HG03159 (cell line): Measurements from ENCODE around the gene EXOSC3.
"Not testable (repeated sequence)": the region's sequence is repeated elsewhere in the genome, so short reads cannot be mapped to it uniquely, and the experiment has no call there.

ENCODE experiments used
- ATAC-seq: cut with Tn5 transposase; IDR thresholded peaks from one replicate; pipeline ENCODE4 v1.9.1; 2021; ENCODE audit warnings: mild to moderate bottlenecking, moderate library complexity; ENCODE audit not compliant: unreplicated experiment

Gene EXOSC3

DNA sequence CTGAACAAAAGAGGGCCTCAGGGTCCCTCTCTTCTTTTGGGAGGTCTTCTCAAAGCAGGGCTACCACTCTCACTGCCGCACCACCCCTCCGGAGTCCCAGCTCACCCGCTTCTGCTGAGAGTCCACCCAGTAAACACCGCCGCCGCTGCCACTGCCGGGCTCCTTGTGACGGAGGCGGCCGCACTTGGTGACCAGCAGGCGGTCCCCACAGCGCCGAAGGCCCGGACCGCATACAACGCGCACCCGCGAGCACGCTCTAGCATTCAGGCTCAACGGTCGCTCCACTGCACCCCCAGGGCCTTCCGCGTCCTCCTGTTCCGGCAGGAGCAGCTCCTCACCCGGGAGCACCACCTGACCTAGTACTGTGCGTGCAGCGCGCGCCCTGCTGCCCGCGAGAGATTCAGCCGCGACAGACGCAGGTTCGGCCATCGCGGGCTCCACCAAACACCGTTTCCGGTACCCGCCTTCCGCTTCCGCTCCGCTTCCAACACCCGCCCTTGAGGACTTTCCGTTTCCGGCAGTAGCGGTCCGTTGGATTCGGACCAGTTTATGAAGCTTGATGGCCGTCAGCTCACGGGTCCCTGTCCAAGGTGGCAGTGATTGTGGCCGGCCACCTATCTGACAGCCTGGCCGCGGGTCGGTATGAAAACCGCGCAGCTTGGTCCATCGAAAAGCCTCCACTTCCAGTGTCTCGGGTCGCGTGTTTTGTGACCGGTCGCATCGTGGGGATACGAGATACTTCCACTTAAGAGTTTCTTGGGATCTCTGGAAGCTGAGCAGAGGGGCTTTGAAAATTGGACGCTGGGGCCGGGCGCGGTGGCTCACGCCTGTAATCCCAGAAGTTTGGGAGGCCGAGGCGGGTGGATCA lies at the start of gene EXOSC3:
Gene EXOSC3, minus strand, starts transcription at position 449 of the 868 bp plus-strand sequence. Its CDS starts 20 bp downstream, at position 429.
- ATAC-seq, result peak; percentile 94

DNA sequence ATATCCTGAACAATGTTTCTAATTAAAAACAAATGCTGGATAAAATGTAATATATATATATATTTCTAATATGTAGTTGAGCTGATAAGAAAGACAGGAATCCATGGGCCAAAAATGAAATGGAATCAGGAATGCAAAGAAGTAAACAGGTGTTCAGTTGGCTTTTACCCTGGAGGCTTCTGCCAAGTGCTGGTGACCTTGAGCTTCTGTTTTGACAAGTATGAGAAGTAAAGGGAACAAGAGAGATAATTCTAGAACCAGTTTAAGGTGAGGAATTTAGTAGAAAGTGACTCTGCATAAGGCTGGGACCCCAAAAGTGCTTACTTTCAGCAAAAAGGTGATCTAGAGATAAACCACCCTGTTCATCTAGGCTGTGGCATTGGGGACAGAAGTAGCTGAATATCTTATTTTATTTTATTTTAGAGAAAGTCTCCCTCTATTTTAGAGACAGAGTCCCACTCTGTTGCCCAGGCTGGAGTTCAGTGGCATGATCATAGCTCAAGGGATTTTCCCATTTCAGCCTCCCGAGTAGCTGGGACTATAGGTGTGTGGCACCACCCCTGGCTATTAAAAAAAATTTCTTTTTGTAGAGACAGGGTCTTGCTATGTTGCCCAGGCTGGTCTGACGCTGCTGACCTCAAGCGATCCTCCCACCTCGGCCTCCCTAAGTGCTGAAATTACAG lies 42.8 kb upstream of the EXOSC3 start:
- ATAC-seq, result no peak

DNA sequence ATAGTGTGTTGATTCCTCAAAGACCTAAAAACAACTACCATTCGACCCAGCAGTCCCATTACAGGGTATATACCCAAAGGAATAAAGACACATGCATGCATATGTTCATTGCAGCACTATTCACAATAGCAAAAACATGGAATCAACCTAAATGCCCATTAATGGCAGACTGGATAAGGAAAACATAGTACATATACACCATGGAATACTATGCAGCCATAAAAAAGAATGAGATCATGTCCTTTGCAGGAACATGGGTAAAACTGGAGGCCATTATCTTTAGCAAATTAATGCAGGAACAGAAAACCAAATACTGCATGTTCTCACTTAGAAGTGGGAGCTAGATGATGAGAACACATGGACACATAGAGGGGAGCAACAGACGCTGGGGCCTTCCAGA lies 40.3 kb upstream of the EXOSC3 start:
- ATAC-seq, result not testable (repeated sequence)

DNA sequence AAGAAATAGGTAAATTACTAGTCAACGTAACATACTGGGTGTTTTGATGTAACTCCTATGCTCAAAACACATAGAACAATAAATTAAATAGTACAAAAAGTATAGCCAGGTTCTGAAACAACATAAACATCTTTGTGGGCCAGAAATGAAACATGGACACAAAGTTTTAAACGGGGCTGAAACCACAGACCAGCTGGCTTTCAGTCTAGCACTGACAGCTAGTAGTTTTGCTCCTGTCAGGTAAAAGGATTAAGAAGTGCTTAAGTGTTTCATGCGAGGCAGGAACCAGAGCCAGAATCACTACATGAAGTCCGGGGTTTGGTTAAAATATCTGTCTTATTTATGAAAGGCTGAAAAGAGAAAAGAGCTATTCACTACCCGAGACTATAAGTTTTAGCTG lies 35.3 kb upstream of the EXOSC3 start:
- ATAC-seq, result no peak

DNA sequence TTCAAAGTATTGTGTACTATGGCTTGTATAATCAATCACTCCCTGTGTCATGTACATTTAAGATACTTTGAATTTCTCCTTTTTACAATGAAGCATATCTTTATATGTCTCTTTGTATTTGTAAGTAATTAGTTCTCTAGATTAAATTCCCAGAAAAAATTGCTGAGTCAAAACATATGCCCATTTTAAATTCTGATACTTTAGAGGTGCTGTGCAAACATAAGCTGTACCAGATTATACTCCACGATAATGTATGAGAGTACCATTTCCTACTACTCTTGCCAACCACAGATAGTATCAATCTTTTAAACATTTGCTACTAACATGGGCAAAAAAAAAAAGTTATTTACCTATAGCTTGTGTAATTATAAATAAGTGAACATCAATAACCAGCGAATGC lies 34.0 kb upstream of the EXOSC3 start:
- no peak for ATAC-seq

DNA sequence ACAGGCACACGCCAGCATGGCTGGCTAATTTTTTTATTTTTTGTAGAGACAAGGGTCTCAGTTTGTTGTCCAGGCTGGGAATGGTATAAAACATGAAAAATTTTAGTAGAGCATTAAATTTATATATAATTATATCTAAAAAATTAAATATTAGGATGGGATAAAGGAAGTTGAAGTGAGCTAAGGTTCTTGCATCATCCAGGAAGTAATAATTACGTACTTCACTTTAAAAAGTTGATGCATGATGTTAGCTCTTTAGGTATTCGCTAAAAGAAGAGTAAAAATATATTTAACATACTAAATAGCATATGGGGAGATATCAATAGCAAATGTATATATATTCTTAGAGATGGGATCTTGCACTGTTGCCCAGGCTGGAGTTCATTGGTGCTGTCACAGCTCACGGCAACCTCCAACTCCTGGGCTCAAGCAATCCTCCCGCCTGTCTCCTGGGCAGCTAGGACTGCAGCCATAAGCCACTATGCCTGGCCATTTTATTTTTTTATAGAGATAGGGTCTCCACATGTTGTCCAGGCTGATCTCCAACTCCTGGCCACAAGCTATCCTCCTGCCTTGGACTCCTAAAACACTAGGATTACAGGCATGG lies 28.0 kb upstream of the EXOSC3 start:
- ATAC-seq, result no peak

DNA sequence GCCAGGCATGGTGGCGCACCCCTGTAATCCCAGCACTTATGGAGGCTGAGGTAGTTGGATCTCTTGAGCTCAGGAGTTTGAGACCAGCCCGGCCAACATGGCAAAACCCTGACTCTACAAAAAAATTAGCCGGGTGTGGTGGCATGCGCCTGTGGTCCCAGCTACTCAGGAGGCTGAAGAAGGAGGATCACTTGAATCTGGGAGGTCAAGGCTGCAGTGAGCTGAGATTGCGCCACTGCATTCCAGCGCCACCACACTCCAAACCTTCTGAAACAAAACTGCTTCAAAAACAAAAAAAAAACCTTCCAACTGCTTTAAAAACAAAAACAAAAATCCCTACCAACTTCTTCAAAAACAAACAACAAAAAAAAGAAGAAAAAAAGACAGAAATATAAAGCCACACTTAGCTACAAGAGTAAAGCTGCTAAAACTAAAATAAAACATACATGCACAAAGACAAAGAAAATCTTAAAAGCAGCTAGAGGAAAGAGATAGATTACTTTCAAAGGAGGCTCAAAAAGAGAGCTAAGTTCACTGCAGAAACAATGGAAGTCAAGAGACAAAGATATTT lies 27.1 kb upstream of the EXOSC3 start:
- no peak for ATAC-seq

DNA sequence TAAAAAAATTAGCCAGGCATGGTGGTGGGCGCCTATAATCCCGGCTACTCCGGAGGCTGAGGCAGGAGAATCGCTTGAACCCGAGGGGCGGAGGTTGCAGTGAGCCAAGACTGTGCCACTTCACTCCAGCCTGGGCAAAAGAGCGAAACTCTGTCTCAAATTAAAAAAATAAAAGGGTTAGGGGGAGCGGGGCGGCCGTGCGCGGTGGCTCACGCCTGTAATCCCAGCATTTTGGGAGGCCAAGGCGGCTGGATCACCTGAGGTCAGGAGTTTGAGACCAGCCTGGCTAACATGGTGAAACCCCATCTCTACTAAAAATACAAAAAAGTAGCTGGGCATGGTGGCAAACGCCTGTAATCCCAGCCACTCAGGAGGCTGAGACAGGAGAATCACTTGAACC lies 24.8 kb upstream of the EXOSC3 start:
- not testable (repeated sequence) for ATAC-seq

DNA sequence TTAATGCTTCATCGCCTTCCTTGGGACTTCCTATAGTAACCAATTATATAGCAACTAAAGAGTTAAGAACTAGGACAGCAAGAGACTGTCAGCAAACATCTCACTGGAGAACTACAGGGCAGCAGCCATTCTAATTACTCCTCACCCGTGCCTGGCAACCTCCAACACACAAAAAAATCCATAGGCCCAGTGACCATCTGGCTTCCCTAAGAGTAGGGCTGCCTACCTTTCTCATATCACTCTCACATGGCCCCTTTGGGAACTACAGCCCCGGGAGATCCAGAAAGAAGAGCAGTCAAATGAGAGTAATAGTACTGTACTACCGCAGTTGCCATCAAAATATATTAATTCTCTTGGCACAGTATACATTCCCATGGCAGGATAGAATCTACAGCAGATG lies 21.4 kb upstream of the EXOSC3 start:
- no peak for ATAC-seq

DNA sequence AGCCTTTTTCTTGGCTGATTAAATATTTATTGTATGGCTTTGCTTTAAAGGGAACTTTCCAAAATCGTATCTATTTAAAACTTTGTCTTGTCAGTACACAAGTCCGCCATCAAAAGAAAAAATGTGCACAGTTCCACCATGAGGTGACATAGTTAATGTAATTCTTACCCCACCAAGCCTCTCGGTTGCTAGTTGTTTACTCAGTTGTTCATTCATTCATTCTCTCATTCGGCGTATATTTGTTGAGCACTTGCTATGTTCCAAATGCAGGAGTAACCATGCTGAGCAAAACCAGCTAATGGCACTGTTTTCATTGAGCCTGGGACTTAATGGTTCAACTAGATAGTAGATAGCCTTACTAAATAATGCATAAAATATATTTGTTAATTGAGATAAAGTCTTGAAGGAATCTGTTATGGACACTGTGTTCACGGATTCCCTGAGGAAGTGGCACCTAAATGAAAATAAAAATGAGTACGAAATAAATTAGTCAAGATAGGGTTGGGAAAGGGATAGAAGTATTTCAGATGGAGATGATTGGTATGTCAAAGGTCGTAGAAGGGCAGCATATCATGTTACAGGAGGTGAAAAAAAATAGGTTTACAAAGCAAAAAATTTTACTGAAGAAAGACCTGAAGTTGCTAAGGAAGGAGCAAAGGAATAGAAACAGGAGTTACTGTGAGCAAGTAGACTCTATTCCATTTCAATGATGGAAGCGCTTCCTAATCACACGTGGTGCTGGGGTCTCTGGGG lies 17.3 kb upstream of the EXOSC3 start:
- ATAC-seq, result no peak

DNA sequence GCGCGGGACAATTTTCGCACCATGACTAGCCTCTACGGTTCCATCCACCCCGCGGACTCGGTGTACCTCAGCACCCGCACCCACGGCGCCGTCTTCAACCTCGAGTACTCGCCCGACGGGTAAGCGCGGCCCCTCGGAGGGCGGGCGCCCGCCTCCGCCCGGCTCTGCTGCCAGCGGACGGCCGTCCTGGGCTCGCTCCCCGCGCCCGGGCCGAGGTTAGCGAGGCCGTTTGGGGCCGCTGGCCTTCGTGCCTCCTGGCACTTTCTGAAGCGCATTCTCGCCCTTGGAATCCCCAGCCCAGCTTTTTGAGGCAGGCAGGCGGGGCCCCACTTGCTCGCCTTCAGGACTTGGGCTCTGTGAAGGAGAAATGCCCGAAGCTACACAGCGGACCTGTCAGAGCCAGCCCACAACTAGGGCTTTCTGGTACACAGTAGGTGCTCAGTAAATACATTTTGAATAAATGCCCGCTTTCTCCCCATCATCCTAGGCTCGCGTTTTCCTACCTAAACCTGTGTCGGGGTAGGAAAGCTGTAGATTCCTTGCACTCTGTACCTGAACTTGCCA lies 16.5 kb upstream of the EXOSC3 start:
- ATAC-seq, result peak; percentile 40

DNA sequence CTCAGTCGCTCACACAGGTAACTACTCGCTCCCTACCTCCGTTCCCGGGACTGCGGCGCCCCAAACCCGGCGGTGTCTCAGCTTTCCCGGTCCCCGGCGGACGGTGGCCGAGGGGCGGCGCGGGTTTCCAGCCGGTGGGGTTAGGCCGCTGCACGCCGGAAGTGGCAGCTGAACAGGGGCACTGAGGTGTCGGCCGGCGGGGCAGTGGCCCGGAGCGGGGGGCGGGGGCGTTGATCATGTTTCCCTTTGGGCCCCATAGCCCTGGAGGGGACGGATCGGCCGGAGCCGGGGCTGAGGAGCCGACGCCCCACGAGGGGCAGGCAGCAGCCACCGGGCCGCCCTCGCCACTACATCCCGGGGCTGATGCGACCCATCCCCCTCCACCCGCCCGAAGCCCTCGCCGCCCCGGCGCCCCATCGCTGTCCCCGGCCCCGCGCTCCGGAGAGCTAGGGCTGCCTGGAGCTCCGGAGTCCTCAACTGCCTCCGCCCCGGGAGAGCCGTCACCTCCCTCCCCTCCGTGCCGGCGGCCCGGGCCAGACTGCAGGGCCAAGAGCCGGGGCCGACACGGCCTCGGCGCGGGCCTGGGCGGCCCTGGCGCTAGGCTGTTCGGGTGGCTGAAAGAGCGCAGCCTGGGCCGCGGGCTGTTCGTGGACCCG lies 15.9 kb upstream of the EXOSC3 start, which contains the start of gene DCAF10:
Gene DCAF10, plus strand, starts transcription at position 167 of the 656 bp plus-strand sequence. Its CDS starts 70 bp downstream, at position 237.
- ATAC-seq, result peak; percentile 67

DNA sequence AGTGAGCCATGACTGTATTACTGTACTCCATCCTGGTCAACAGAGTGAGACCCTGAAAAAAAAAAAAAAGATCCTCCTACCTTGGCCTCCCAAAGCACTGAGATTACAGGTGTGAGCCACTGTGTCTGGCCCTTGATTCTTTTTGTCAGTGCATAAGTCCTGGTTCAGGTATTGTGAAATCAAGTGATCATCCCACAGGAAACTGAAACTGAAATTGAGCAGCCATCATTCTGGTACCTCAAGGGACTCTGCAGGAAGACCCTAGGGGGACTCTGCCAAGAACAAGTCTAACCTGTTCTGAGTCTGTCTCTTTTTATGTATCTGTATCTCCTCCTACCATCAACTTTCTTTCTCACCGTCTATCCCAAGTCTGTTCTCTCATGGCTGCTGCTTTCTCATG lies 13.8 kb upstream of the EXOSC3 start:
- no peak for ATAC-seq

DNA sequence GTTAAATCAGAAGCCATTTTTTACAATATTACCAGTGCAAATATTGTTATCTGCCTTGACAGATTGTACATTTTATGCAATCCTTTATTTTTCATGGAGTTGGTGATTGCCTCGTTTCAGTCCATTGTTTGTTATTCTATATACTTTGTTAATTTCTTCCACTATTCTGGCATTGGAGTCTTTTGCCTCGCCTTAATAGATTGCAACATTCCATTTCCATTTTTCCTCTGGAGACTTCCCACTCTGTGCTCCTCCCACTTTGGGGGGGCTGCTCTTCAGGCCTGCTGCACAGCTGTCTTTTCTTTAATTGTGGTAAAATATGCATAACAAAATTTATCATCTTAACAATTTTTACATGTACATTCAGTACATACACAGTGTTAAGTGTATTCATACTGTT lies 11.4 kb upstream of the EXOSC3 start:
- no peak for ATAC-seq

DNA sequence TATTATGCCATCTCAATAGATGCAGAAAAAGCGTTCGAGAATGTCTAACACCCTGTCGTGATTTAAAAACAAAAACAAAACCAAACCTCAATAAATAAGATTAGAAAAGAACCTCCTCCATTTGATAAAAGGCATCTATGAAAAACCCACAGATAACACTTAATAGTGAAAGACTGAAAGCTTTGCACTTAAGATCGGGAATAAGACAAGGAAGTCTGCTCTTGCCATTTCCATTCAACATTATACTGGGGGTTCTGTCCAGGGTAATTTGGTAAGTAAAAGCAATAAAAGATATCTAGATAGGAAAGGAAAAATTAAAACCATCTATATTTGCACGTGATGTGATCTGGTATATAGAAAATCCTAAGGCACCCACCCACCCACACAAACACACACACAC lies 7.3 kb upstream of the EXOSC3 start:
- no peak for ATAC-seq

DNA sequence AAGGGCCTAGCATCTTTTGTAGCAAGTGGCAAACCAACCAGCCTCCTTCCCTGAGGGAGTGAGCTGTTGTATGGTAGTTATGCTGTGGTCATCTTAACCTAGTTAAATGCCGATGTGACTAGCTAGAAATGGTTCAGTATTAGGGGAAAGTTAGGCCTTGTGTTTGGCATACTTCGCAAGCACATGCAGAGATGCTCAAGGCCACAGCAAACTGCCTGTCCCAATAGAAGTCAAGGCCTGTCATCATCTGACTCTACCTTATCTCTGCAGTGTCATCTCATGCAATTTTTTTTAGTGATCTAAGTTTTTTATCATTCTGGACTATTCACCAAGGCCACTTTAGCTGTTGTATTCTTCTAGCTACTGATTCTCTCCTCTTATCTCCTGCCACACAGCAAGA lies 5.2 kb upstream of the EXOSC3 start:
- no peak for ATAC-seq

DNA sequence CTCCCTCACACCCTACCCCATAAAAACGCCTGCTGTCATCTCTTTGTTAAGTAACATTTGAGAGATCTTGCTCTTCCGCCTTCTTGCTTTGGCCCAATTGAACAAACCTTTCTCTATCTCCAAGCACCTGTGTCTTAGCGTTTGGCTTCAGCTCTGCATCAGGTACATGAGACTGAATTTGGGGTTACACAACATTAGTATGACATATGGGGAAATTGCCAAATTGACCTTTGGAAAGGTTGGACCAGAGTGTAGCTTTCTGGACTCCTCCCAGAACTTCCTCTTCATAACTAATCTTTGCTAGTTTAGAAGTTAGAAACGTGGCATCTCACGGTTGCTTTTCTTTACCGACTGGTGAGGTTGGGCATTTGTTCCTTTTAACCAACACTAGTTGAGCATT lies 3.5 kb upstream of the EXOSC3 start:
- no peak for ATAC-seq

DNA sequence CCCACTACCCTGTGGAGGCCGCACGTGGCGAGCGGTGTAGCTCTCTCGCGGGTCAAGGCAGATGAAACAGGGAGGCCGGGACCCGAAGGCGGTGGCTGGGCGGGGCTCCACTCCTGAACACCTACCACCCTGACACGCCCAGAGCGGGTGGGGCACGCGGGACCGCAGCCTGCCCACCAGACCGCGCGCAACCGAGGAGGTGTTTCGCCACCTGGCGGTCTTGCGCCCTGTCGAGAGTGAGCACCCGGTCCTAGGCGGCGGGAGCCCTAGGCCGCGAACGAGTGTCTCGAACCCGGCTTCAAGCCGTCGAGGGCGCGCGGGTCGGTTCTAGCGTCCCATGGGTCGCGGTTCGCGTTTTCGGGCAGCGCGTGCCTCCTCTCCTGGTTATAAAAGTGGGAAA lies 2.2 kb upstream of the EXOSC3 start:
- ATAC-seq, result no peak

DNA sequence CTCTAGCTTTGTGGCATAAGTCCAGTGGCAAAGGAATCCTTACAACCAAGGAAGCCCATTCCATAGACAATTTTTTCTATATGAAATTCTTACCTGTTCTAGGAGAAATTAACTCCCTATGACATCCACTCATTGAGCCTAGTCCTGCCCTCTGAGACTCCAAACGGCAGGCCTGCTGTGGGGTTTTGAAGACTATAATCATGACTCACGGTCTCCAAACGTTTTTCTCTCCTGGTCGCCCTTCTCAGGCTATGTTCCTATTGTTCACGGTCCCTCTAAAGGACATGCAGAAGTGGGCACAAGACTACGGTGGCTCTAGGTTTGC lies 611 bp downstream of the EXOSC3 start:
- no peak for ATAC-seq

DNA sequence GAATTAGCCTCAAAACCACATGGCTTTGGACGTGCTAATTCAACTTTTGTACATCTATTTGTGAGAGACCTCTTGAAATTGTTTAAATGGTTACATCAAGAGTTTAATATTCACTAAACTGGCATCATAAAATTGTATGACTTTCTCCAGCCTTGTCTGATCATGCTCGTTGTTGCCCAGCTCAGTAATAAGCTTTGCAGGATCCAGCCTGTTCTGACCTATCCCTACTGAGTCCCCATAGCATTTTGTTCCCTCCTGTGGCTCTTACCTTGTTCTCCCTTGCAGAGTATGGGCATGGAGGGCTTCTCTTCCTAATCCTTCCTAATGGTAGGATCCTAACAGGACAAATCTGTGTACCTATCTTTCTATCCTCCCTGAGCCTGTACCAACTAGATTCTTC lies 6.3 kb downstream of the EXOSC3 start:
- ATAC-seq, result no peak
